GM18517 (cell line): ENCODE measurements around the gene CENPK.
"Not testable (repeated sequence)": the region's sequence is repeated elsewhere in the genome, so short reads cannot be mapped to it uniquely, and the experiment has no call there.

Experiments
- ATAC-seq: cut with Tn5 transposase; IDR thresholded peaks from one replicate; pipeline ENCODE4 v1.9.1; 2021; ENCODE audit warnings: mild to moderate bottlenecking, moderate library complexity; ENCODE audit not compliant: unreplicated experiment

Gene CENPK, protein sequence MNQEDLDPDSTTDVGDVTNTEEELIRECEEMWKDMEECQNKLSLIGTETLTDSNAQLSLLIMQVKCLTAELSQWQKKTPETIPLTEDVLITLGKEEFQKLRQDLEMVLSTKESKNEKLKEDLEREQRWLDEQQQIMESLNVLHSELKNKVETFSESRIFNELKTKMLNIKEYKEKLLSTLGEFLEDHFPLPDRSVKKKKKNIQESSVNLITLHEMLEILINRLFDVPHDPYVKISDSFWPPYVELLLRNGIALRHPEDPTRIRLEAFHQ

DNA sequence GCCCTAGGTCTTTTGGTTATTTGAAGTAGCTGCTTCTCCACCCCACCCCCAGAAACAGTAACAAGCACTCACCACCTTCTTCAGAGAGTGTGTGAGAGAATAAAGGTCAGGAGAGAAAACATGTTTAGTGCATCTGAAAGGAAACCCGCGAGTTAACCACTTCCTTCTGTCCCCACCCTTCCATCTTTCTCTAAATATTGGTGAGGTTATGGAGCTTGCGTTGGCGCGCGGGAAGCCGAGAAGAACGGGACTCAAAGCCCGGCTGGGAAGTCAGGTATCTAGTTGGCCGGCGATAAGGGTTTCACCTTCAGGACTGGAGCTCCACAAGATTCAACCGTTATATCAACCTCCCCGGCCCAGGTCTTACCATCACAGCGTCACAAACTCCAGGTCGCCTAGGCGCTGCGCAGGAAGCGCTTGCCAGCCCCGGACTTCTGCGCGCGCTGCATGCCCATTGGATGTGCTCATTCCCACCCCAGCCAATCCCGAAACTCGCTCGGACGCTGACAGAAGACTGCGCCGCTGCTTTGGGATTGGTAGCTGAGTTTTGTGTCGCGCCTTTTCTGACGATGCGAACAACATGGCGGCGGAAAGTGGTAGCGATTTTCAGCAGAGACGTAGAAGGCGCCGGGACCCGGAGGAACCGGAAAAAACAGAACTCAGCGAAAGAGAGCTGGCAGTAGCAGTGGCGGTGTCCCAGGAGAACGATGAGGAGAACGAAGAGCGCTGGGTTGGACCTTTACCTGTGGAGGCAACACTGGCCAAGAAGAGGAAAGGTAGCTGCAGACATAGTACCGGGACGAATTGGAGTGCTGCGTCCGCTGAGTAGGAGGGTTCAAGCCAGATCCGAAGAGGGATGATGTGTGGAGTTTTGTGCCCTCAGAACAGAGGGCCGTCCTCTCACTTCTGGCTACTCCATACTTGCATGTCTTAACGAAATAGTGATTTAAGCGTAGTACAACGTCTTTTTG, at the start of gene CENPK, which contains the start of gene PPWD1:
Gene CENPK, minus strand, starts transcription at position 438 of the 971 bp plus-strand sequence. CDS start 8,261 bp downstream, outside the sequence.
Gene PPWD1, plus strand, starts transcription at position 566 of the 971 bp plus-strand sequence. Its CDS starts 15 bp downstream, at position 581.
- ATAC-seq = peak; percentile 98

DNA sequence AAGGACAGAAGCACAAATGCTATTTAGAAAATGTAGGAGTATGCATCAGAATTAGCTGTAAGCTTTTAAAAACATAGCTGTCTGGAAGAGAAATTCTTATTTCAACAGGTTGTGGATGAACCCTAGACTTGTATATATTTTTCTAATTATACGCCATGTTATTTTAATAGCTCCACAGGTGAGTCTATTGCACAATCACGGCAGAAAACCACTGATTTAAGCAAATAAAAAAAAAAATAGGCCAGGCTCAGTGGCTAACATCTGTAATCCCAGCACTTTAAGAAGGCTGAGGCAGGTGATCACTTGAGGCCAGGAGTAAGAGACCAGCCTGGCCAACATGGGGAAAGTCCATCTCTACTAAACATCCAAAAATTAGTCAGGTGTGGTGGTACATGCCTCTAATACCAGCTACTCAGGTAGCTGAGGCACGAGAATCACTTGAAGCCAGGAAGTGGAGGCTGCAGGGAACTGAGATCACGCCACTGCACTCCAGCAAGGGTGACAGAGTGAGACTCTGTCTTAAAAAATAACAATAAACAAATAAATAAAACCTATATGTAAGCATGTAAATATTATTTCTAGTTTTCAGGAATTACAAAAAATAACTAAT, 49.4 kb upstream of the CENPK start:
- no peak for ATAC-seq

DNA sequence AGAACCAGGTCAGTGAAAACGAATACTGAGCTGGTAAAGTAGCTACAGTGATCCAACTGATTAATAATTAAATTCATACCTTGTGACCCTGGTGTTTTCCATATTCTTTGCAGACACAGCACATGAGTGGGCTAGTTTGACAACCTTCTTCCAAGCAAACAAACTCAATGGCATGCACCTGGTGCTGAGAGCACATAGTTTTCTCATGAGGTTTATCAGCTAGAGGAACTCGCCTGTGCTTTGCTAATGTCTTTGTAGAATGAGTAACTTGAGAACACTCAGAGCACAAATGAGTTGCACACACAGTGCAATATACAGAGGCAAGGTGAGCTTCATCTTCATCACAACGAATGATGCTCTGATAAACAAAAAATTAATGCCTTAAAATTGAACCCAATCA, 48.6 kb upstream of the CENPK start:
- no peak for ATAC-seq

DNA sequence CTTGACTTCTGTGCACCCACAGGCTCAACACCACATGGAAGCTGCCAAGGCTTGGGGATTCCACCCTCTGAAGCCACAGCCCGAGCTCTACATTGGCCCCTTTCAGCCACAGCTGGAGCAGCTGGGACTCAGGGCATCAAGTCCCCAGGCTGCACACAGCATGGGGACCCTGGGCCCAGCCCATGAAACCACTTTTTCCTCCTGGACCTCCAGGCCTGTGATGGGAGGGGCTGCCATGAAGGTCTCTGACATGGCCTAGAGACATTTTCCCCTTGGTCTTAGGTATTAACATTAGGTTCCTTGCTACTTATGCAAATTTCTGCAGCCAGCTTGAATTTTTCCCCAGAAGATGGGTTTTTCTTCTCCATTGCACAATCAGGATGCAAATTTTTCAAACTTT, 38.8 kb upstream of the CENPK start:
- ATAC-seq = not testable (repeated sequence)

DNA sequence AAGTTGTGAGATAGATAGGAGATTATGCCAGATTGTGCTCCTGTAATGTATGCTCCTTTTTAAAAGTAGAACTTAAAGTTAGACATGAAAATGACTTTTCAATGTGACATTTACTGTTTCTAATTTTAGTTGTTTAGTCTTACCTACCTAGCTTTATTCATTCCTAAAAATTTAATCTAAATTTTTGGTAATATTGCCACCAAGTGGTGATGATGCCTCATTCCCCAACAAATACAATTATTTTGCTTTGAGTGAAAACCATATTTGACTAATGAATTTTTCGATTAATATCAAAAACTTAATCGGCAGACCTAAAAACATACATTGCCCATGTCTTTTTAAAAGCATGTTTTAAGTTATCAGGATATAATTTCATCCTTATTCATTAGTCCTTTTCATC, 25.7 kb upstream of the CENPK start:
- ATAC-seq = no peak

DNA sequence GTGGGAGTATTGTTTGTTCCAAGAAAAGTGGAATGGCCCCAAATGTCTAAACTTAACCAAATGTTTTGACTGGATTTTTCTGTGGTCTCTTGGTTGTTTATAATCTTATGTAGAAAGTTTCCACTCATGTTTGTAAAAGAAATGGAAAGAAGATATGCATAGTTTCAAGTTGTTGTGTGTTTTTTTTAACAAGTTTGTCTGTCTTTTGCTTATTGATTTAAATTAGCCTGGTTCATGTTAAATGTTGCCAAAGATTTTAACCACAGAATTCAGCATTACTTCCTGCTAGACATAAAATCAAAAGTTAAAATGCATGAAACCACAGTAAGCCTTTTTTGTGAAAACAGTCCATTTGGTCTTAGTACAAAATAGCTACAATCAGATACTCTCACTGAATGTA, 14.2 kb upstream of the CENPK start:
- no peak for ATAC-seq

DNA sequence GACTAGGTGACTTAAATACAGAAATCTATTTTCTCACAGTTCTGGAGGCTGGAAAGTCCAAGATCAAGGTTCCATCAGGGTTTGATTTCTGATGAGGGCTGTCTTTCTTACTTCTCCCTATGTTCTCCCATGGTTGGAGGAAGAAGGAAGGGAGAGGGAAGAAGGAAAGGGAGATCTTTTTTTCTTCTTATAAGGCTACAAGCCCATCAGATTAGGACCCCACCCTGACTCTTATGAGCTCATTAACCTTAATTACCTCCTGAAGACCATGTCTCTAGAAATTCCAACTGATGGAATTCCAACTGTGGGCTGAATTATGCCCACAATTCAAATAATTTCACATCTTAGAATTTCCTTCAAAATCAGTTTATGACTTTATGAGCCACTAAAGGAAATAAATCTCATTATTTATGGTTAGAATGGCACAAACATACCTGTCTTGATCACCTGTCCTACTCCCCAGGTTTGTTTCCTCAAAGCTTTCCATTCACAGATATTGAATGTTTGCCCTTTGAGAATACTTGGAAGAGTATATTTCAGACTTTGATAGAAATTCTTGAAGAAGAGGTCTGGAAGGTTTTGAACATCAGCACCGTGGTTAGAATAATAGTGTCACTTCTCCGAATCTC, 7.7 kb upstream of the CENPK start:
- no peak for ATAC-seq

DNA sequence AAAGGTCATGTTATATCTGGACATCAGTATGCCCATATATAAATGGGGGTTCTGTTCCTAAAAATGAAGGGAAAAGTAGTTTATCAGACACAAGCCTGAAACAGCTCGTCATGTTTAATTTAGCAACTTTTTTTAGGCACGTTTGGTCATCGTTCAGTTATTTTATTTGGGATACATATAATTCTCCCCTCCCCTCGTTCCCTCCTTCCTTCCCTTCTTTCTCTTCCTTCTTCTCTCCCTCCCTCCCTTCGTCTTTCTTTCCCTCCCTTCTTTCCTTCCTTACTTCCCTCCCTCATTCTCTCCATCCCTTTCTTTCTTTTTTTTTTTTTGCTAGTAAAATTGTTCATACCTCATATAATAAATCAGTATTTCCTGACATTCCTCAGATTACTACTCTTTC, 3.5 kb upstream of the CENPK start:
- no peak for ATAC-seq

DNA sequence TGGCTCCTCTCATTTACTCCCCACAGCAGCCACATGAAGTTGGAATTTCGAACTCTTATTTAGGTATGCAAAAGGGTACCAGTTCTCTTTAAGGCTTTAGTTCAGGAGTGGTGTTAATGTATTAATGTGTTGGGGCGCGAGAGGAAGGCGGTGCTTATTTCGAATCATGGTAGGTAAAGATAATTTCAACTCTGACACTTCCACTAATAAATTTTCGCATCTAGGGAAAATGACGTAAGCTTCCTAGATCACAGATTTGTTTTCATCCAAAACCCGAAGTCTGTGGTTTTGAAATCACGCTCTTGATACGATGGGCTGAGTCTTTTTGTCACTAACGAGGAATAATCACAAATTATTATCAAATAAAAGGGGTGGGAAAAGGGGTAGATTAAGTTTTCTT, 809 bp upstream of the CENPK start:
- no peak for ATAC-seq

DNA sequence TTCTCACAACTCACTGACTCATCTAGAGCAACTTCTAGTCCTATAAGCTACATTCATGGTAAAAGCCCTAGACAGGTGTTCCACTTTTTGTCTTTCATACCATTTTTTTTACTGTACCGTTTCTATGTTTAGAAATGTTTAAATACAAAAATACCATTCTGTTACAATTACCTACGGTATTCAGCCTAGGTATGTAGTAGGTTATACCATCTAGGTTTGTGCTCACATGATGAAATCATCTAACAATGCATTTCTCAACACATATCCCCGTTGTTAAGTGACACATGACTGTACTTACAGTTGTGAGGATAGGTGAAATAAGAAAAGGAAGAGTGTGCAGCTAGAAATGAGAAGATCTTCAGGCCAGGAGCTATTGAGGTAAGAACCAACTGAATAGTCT, 6.2 kb downstream of the CENPK start:
- no peak for ATAC-seq

DNA sequence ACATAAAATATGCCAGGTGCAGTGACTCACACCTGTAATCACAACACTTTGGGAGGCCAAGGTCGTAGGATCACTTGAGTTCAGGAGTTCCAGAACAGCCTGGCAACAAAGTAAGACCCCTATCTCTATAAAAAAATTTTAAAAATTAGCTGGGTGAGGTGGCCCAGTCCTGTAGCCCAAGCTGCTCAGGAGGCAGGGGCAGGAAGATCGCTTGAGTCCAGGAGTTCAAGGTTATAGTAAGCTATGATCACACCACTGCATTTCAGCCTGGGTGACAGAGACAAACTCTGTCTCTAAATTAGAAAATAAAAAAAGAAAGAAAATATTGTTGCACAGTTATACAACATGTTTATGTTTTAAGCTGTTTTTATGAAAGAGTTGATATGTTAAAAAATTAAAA, 6.8 kb downstream of the CENPK start:
- ATAC-seq = no peak

DNA sequence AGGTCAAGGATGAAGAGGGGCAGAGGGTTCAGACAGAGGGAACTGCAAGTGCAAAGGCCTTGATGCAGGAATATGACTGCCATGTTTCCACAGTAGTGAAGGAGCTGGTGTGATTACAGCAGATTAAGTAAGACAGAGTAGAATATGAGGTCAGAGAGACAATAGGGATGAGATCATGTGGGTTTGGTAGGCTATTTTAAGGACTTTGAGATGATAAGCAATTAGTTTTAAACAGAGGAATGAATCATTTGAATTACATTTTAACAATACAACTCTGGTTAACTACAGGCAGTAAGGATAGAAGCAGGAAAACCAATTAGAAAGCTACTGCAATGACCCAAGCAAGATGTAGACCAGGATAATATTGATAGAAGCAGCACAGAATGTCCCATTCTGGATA, 7.7 kb downstream of the CENPK start:
- ATAC-seq = no peak

DNA sequence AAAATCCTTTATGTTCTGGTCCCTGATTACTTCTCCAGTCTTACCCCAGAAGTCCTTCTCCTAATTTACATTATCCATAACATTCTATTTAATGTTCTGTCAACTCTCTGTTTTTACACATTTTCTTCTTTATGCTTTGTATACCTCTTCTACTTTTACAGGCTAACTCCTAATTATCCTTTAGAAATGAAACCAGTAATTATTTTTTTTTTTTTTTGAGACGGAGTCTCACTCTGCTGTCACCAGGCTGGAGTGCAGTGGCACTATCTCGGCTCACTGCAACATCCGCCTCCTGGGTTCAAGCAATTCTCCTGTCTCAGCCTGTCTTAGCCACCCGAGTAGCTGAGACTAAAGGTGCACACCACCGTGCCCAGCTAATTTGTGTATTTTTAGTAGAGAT, 9.0 kb downstream of the CENPK start:
- no peak for ATAC-seq

DNA sequence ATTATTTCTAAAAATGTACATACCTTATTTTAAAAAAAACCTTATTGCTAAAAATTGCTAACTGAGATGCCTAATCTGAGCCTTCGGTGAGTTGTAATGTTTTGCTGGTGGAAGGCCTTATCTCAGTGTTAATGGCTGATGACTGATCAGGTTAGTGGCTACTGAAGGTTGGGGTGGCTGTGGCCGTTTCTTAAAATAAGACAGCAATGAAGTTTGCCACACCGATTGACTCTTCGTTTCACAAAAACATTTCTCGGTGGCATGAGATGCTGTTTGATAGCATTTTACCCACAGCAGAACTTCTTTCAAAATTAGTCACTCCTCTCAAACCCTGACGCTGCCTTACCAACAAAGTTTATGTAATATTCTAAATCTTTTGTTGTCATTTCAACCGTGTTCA, 14.7 kb downstream of the CENPK start:
- no peak for ATAC-seq

DNA sequence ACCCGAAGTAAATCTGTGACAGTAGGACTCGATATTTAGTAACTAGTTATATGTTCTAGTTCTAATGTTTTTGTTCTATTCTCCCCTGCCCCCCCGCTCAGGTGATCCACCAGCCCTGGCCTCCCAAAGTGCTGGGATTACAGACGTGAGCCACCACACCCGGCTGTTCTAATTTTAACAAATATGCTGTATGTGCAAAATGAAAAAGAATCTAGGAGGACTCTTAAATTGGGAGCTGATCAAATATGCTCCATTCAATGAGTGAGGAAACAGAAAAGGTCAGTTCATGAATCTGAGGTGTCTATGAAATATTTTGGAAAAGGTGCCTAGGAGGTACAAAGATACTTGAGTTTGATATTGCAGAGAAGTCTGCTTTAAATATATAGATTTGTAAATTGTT, 16.8 kb downstream of the CENPK start:
- ATAC-seq = no peak

DNA sequence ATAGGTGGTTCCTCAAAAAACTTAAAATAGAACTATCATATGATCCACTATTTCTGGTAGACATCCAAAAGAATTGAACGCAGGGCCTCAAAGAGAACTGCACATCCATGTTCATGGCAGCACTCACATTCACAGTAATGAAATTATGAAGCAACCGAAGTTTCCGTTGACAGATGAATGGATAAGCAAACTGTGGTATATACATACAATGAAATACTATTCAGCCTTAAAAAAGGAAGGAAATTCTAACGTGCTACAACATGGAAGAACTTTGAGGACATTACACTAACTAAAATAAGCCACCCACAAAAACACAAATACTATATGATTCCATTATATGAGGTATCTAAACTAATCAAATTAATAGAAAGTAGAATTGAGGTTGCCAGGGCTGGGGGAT, 18.5 kb downstream of the CENPK start:
- ATAC-seq = no peak

DNA sequence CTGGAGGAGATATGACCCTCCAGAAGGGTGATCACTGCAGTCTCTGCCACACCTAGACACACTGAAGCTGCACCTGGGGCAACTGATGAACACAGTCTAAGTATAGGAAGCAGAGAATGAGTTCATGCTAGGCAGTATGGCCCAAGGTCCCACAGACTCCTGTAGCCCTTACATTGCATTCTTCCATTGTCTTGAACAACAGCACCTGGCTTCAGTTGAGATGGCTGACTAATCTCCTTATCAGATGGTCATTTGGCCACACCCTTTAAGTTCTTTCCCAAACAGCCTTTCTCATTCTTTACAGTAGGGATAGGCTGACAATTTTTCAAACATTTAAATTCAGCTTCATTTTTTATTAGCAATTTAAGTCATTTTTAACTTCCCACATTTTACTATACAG, 23.1 kb downstream of the CENPK start:
- no peak for ATAC-seq

DNA sequence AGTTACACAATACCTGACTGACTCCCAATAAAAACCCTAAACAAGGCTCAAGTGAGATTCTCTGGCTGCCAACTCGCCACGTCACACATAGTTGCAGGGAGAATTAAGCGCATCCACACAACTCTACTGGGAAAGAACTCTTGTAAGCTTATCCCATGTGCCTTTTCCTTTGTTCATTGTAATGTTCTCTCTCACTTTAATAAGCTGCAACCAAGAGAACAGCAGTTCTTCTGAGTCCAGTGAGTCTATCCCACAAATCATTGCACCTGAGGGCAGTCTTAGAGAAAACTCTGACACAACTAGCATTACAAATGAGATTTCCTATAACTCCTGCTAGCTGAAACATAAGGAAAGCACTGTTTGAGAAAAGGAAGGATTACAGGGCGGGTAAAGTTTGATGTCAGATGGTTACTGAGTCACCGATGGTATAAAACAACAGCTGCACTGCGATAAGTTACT, 27.4 kb downstream of the CENPK start:
- ATAC-seq = no peak

DNA sequence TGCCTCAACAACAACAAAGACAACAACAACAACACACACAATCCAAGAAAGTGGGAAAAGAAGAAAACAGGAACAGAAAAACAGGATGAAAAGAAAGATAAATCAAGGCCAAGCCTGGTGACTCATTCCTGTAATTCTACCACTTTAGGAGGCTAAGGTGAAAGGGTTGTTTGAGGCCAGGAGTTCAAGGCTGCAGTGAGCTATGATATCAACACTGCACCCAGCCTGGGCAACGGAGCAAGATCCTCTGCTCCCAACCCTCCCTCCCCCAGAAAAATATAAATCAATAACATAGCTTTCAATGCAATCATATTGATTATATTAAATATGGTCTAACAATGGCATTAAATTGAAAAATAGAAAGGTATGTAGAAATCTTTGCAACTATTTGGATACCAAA, 32.1 kb downstream of the CENPK start:
- ATAC-seq = no peak

DNA sequence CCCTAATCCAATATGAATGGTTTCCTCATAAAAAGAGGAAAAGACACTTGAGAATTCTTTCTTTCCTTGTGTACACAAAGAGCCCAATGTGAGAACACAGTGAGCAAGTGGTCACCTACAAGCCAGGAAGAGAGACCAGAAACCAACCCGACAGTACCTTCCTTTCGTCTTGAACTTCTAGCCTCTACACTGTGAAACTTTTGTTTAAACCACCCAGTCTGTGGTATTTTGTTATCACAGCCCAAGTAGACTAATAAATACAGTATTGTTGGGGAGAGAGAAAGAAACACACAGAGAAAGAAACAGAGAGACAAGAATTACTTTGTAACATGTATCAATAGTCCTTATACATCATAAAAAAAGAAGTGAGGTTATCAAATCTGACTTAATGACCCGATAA, 37.2 kb downstream of the CENPK start:
- no peak for ATAC-seq
